Astrocyte (in vitro differentiated cells and primary cell): Measurements from ENCODE around the gene TK2.

ENCODE experiments used
- CTCF ChIP-seq: IDR thresholded peaks from 2 replicates; pipeline ENCODE4 v1.5.1; 2011; ENCODE audit warnings: low read depth, mild to moderate bottlenecking, inconsistent platforms, low read length, moderate library complexity; ENCODE audit not compliant: insufficient read depth
- EZH2 ChIP-seq: IDR thresholded peaks from 2 replicates; pipeline ENCODE4 v1.6.1; 2012; ENCODE audit warnings: mild to moderate bottlenecking, low read length, inconsistent platforms; ENCODE audit not compliant: insufficient read depth

GRCh38 chr16:66512272-66513110 lies 37.4 kb downstream of the TK2 start:
- TF ChIP-seq CTCF (no peak), EZH2 (no peak)
